Measurements from ENCODE around the gene ASB18.
"Not testable (repeated sequence)": the region's sequence is repeated elsewhere in the genome, so short reads cannot be mapped to it uniquely, and the experiment has no call there.

ASB18 gene

GRCh38 chr2:236284208-236284607, 20.0 kb upstream of the ASB18 start:
- DNase-seq = no peak

DNA sequence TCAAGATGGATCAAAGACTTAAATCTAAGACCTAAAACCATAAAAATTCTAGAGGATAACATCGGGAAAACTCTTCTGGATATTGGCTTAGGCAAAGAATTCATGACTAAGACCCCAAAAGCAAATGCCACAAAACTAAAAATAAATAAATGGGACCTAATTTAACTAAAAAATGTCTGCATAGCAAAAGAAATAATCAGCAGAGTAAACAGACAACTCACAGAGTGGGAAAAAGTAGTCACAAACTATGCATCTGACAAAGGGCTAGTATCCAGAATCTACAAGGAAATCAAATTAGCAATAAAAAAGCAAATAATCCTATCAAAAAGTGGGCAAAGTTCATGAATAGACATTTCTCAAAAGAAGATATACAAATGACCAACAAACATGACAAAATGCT, 18.2 kb upstream of the ASB18 start:
- no peak for DNase-seq

GRCh38 chr2:236281423-236281822, 17.2 kb upstream of the ASB18 start:
- no peak for DNase-seq

- no peak for DNase-seq
Observed at GRCh38 chr2:236273126-236273525, 8.9 kb upstream of the ASB18 start.

GRCh38 chr2:236271851-236272250, 7.6 kb upstream of the ASB18 start:
- DNase-seq = no peak

DNA sequence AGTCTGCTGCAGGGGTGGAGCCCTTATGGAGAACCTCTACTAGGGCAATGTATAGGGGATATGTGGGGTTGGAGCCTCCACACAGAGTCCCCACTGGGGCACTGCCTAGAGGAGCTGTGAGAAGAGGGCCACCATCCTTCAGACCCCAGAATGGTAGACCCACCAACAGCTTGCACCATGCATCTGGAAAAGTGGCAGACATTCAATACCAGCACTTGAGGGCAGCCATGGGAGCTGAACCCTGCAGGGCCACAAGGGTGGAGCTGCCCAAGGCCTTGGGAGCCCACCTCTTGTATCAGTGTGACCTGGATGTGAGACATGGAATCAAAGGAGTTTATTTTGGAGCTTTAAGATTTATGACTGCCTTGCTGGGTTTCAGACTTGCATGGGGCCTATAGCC, 5.7 kb upstream of the ASB18 start:
- DNase-seq = not testable (repeated sequence)

DNA sequence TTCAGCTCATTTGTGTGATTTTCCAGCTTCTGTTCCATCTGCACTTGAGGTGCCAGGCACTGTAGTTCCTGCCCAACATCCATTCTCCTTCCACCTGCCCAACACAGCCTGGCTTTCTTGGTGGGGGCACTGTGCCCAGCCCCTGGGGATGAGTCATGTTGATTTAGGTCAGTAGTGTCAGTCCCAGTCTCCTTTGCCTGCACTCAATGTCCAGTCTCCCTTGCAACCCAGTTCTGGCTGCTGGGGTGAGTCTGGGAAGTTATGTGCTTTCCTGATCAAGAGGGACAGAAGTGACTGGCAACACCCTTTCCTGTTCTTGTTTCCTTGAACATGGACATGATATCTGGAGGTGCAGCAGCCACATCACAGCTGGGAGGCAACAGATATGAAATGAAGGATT, 1.5 kb upstream of the ASB18 start:
- no peak for DNase-seq

DNA sequence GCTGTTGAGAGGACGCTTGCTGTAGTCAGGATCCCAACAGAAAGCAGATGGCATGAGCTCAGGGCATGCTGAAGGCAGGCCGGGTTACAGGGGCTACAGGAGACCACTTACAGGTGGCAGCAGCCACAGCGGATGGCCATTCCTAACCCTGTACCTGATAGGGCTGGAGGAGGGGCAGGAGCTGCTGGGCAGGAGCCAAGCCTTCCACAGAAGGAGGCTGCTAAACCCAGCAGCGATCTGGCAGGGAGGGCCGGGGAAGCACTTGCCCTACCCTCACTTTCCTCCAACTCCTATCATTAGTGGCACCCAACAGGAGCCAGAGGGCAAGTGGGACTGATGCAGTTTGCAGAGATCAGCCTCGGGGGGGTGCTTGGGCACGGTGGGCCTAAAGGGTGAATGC, 2.0 kb downstream of the ASB18 start:
- DNase-seq = no peak

DNA sequence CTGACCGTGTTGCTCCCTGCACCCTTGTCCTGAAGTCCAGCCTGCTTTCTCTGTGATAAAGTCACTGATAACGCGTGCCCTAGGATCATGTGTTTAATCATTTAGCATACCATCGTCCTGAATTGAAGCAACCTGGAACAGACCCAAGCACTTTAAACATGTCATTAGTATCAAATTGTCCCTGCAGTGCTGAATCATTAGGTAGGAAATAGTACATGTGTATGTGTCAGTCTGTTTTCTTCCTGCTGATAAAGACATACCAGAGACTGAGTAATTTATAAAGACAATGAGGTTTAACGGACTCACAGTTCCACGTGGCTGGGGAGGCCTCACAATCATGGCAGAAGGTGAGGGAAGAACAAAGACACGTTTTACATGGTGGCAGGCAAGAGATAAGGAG, 2.8 kb downstream of the ASB18 start:
- no peak for DNase-seq

- DNase-seq = no peak
Observed at GRCh38 chr2:236259371-236259770, 4.8 kb downstream of the ASB18 start.

DNA sequence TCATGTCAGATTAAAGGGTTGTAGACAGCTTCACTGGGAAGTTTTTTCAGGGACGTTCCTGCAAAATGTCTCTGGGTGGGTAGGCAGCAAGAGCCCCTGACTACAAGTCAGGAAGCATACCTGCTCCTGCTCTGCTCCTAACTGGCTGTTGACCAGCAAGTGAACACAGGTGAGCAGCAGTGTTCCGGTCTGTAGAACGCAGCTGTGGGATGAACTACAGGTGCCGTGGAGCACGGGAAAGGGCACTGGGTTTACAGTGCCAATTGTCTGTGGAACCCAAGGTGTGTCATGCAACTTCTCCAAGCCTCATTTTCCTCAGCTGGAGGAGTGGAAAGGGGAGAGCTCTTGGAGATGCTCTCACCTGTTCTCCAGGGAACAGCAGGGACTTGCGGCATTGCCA, 6.6 kb downstream of the ASB18 start:
- no peak for DNase-seq

DNA sequence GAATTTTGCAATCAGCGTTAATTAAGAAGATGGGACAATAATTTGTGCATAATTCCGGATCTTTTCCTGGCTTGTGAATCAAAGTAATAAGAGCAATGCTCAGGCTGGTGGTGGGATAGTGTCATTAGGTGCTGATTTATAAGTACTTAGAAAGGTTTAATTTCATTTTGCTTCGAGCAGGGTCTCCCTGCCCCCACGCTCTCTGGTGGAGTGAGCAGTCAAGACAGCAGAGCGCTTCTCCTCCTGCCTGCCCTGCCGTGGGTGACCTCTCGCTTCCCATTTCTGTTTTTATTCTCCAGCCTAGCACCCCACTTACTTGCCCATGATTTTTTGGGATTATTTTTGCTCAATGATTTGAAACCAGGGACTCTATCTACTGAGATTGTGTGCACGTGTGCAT, 7.1 kb downstream of the ASB18 start:
- DNase-seq = no peak

DNA sequence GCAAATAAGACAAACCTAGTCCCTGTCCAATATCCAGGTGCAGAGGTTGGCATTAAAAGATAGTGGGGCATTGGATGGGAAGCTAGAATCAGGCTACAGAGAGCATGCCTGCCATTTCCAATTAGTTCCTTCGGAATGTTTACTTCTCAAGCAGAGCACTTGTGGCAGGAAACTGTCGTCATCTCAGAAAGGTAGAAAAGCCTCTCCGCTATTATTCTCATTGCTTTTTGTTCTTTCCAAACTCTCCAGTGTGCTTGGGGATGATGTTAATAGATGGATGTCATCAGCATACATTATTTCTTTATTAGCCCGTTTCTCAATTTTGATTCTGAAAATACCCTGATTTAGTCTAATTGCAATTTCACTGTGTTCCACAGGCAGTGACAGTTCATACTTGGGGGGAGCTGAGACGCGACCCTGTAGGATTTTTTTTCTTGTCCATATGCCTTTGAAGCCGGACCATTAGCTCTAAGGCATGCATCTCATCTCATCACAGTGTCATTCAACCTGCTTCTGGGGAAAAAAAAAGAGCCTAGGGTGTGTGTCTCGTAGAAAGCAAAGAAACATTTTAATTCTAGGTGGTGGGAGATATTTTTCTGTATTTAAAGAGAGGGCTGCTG, 7.7 kb downstream of the ASB18 start:
- no peak for DNase-seq

DNA sequence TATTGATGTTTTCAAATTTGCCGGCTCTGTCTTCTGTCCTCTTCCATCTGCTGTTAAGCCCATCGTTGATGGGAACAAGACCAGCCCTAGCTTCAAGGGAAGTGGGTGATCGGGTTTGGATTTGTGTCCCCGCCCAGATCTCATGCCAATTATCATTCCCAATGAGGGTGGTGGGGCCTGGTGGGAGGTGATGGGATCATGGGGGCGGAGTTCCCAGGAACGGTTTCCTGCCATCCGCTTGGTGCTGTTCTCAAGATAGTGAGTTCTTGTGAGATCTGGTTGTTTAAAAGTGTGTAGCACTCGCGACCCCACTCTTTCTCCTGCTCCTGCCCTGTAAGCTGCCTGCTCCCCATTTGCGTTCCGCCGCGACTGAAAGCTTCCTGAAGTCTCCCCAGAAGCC, 9.5 kb downstream of the ASB18 start:
- DNase-seq = no peak

DNA sequence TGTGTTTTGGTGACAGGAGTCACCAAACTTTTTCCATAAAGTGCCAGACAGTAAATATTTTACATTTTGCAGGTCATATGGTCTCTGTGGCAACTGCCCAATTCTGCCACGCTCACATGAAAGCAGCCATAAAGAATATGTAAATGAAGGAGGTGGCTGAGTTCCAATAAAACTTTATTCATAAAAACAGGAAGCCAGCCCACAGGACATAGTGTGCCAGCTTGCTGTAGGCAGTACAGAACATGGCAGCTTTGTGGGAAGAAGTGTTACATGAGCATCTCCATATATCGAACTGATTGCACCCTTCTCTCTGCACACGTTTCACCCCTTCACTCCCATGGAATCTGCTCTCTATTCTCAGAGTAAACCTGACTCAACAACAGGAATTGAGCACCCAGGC, 10.2 kb downstream of the ASB18 start:
- no peak for DNase-seq

- DNase-seq = no peak
Observed at GRCh38 chr2:236252602-236253001, 11.6 kb downstream of the ASB18 start.

- no peak for DNase-seq
Observed at GRCh38 chr2:236250909-236251579, 13.2 kb downstream of the ASB18 start.

- DNase-seq = no peak
Observed at GRCh38 chr2:236250286-236250685, 13.9 kb downstream of the ASB18 start.

DNA sequence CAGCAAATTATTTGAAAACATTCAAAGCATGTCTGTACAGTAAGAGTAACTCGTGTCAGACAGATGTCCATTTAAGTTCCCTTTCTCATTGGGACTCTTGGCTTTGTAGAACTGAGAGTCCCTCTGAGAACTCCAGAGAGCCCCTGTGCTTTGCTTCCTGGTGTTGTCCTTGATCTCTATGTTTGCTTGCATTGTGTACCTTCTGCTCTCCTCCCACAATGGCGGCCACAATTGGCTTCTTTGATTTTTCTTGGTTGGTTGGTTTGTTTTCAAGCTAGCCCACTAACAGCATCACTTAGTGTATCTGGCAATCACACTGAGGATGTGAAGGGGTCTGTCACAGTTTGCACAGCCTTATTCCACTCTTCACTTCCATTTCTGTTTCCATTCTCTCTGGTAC, 15.1 kb downstream of the ASB18 start:
- no peak for DNase-seq

DNA sequence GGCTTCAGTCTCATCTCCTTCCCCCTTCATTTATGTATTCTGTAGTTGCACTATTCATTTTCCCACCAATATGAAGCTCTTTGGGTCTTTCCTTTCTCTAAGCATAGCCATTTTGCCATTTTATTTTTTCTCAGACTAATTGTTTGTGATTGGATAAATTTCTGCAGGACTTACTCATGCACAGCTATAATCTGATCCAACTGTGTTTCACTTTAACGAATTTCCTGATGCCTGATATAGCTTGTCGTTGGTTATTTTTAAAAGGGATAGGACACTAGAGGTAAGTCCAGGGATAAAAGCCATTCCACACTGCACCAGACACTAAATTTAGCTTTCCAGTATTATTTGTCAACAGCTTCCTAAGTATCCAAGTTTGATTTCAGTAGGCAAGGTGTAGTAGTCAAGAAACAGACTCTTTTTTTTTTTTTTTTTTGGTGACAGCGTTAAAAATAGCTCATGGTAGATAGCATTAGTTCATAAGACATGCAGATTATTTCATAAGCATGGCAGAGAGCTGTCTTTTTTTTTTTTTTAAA, 17.4 kb downstream of the ASB18 start:
- DNase-seq = no peak

GRCh38 chr2:236244256-236244655, 19.9 kb downstream of the ASB18 start:
- DNase-seq = no peak

DNA sequence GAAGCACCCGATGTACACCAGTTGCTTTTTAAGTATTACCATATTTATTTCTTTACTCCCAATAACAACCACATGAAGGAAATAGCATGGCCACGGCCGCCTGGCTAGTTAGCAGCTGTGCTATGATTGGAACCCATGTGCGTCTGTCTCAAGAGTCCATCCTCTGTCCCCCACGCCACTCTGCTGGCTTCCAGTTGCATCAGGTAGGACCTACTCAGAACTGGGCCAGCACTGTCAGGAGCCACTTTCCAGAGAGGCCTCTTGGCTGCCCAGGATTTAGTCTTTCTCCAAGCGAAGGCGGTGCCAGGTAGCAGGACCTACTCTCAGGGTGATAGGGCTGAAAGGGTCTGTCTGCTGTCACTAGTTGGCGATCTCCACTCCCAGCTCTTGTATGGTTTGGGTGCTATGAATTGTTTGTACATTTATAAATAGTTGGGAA, 22.1 kb downstream of the ASB18 start:
- DNase-seq = no peak

- no peak for DNase-seq
Observed at GRCh38 chr2:236241181-236242056, 22.8 kb downstream of the ASB18 start.

Data from fibroblast of upper back skin (primary cell).